Measurements from ENCODE around the gene NPFFR1.
A peak's percentile ranks its signal among the peaks of the same experiment; 100 is the strongest.

Gene NPFFR1
- total RNA-seq: 0 reads per million in 4 donors

GRCh38 chr10:70283445-70284399 is at the start of gene NPFFR1:
TSS of gene NPFFR1 (minus strand) at chr10:70284004. CDS start at chr10:70283676, 328 bp downstream.
- no peak for DNase-seq

- no peak for DNase-seq
Observed at GRCh38 chr10:70333268-70333667, 49.5 kb upstream of the NPFFR1 start.

- DNase-seq: peak in 1 of 5 donors; percentile 40
Observed at GRCh38 chr10:70331486-70332268, 47.9 kb upstream of the NPFFR1 start.

GRCh38 chr10:70331160-70331485 is 47.3 kb upstream of the NPFFR1 start:
- DNase-seq: no peak

GRCh38 chr10:70330671-70331070 is 46.9 kb upstream of the NPFFR1 start:
- no peak for DNase-seq

- DNase-seq: no peak
Observed at GRCh38 chr10:70328967-70329366, 45.2 kb upstream of the NPFFR1 start.

GRCh38 chr10:70328018-70328417 is 44.2 kb upstream of the NPFFR1 start:
- no peak for DNase-seq

- no peak for DNase-seq
Observed at GRCh38 chr10:70324951-70325781, 41.4 kb upstream of the NPFFR1 start.

GRCh38 chr10:70324339-70324861 is 40.6 kb upstream of the NPFFR1 start:
- DNase-seq: no peak

GRCh38 chr10:70323697-70324338 is 40.0 kb upstream of the NPFFR1 start:
- no peak for DNase-seq

GRCh38 chr10:70323138-70323696 is 39.4 kb upstream of the NPFFR1 start:
- DNase-seq: peak in 1 of 5 donors; percentile 4

GRCh38 chr10:70321897-70322890 is 38.4 kb upstream of the NPFFR1 start:
- no peak for DNase-seq

GRCh38 chr10:70321233-70321632 is 37.4 kb upstream of the NPFFR1 start:
- DNase-seq: no peak

- DNase-seq: no peak
Observed at GRCh38 chr10:70320751-70321150, 36.9 kb upstream of the NPFFR1 start.

- no peak for DNase-seq
Observed at GRCh38 chr10:70319824-70320223, 36.0 kb upstream of the NPFFR1 start.

GRCh38 chr10:70319183-70319582 is 35.4 kb upstream of the NPFFR1 start:
- DNase-seq: no peak

GRCh38 chr10:70317943-70318318 is 34.1 kb upstream of the NPFFR1 start:
- no peak for DNase-seq

- DNase-seq: no peak
Observed at GRCh38 chr10:70317272-70317942, 33.6 kb upstream of the NPFFR1 start.

- no peak for DNase-seq
Observed at GRCh38 chr10:70315815-70316214, 32.0 kb upstream of the NPFFR1 start.

- no peak for DNase-seq
Observed at GRCh38 chr10:70315276-70315675, 31.5 kb upstream of the NPFFR1 start.
